ENCODE data around the gene HHAT.

Gene HHAT

GRCh38 chr1:210328746-210329503, at the start of gene HHAT:
TSS of gene HHAT (plus strand) at chr1:210328902. CDS start at chr1:210348976, 20,074 bp downstream.
- peak in 5 of 6 experiments; percentile 7 to 55 (median 19) for DNase-seq

GRCh38 chr1:210280221-210280620, 48.5 kb upstream of the HHAT start:
- no peak for DNase-seq

GRCh38 chr1:210288116-210288515, 40.6 kb upstream of the HHAT start:
- no peak for DNase-seq

GRCh38 chr1:210289248-210289647, 39.5 kb upstream of the HHAT start:
- DNase-seq = no peak

- DNase-seq = no peak
Measured at GRCh38 chr1:210291081-210291764, 37.5 kb upstream of the HHAT start.

GRCh38 chr1:210291786-210292230, 36.9 kb upstream of the HHAT start:
- DNase-seq = no peak

GRCh38 chr1:210292231-210292871, 36.4 kb upstream of the HHAT start:
- peak in 1 of 6 experiments; percentile 3 for DNase-seq

- no peak for DNase-seq
Measured at GRCh38 chr1:210293171-210293607, 35.5 kb upstream of the HHAT start.

GRCh38 chr1:210294999-210295745, 33.5 kb upstream of the HHAT start:
- DNase-seq = no peak

- no peak for DNase-seq
Measured at GRCh38 chr1:210296682-210297081, 32.0 kb upstream of the HHAT start.

GRCh38 chr1:210298296-210298695, 30.4 kb upstream of the HHAT start:
- no peak for DNase-seq

GRCh38 chr1:210298936-210299335, 29.8 kb upstream of the HHAT start:
- no peak for DNase-seq

- DNase-seq = no peak
Measured at GRCh38 chr1:210299501-210299900, 29.2 kb upstream of the HHAT start.

GRCh38 chr1:210300923-210301614, 27.6 kb upstream of the HHAT start:
- DNase-seq = no peak

- no peak for DNase-seq
Measured at GRCh38 chr1:210301615-210302000, 27.1 kb upstream of the HHAT start.

GRCh38 chr1:210302501-210302900, 26.2 kb upstream of the HHAT start:
- DNase-seq = no peak

- DNase-seq = no peak
Measured at GRCh38 chr1:210303391-210303790, 25.3 kb upstream of the HHAT start.

GRCh38 chr1:210310562-210311153, 18.0 kb upstream of the HHAT start:
- no peak for DNase-seq

GRCh38 chr1:210311726-210312493, 16.8 kb upstream of the HHAT start:
- peak in 1 of 6 experiments; percentile 13 for DNase-seq

GRCh38 chr1:210313046-210313595, 15.6 kb upstream of the HHAT start:
- DNase-seq = no peak

GRCh38 chr1:210313921-210314320, 14.8 kb upstream of the HHAT start:
- DNase-seq = no peak

All from stimulated activated naive CD4-positive, alpha-beta T cell (primary cell).